Medulla oblongata (tissue), 1 donor: Measurements from ENCODE around the gene MRPL2.

ENCODE experiments used
- DNase-seq: peaks from one replicate; pipeline ENCODE4 v3.0.0-alpha.2; 2015; ENCODE audit errors: extremely low spot score

The MRPL2 gene

GRCh38 chr6:43059168-43060033 lies at the start of gene MRPL2, which contains the start of gene KLC4:
Gene MRPL2, minus strand, starts transcription at chr6:43059434. Its CDS starts 53 bp downstream, at chr6:43059381.
Gene KLC4, plus strand, starts transcription at chr6:43059631. Its CDS starts 1,705 bp downstream, at chr6:43061336.
- peak; percentile 99 for DNase-seq

DNA sequence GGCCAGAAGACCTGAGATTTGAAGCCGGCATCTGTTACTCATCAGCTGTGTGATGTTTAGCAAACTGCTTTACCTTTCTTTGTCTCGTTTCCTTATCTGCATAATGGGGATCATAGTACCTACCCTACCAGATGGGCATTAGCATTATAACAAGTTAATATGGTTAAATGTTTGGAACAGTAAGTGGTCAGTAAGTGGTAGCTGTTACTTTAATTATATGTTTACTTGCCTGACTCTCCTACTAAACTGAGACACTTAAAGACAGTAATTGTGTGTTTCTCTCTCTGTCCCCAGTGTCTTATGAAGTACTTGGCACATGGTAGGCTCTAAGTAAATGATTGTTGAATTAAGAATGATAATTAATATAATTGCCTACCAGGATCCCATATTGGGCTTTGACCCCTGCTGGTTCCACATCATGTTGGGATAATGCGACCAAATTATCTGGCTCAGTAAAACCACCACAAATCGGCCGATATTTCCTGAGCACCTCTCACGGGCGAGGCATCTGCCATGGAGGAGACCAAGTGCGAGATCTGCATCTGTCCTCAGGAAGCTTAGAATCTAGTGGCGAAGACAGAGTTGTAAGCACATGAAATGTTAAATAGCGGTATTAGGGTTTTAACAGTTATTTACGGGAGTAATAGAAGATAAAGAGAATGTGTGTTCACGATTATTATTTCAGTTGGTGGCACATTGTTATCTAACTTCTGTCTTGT lies 48.3 kb upstream of the MRPL2 start:
- no peak for DNase-seq

DNA sequence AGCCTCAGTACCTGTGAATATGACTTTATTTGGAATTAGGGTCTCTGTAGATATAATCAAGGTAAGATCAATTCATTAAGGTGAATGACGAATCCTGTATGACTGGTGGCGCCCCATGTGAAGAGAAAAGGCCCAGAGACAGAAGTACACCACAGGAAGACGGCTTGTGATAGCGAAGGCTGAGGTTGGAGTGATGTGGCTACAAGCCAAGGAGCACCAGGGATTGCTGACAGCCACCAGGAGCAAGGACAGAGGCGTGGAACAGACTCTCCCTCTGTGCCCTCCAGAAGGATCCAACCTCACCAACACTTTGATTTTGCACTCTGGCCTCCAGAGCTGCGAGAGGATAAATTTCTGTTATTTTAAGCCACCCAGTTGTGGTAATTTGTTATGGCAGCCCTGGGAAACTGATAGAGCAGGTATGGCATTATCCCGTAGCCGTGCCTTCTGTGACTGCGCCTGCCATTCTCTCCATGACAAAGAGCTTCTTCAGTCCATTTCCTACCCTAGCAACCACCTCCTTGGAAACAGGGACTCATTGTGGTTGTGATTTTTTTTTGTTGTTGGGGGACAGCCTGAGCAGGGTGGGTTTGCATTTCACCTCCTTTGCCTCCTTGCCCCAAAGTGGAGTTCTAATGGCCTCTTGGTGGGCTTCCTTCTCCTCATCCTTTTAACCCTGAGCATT lies 46.4 kb upstream of the MRPL2 start:
- DNase-seq: no peak

DNA sequence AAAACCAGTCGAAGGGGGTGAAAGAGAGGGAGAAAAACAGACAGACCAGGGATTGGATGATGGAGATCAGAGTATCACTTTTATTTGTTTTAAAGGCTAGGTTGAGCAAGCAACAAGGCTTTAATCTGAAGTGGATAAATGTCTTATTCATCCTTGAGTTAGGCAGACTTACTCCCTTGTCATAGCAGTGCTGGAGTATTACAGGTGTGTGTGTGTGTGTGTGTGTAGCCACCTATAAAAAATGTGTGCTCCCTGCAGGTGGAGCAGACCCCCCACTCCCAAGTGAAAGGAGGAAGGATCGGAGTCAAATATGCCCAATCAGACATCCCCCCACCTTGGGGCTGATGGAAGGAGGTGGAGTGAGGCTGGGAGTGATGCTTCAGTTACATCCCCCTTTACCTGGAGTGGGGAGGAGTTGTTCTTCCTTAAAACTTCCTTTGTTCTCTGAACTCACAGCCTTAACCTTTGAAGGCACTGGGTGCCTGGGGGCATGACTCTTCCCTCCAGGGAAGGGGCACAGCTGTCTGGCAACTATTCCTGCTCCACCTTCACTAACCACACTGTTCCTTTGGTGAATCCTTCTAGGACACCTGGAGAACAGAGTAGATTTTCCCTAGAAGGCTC lies 44.1 kb upstream of the MRPL2 start:
- no peak for DNase-seq

DNA sequence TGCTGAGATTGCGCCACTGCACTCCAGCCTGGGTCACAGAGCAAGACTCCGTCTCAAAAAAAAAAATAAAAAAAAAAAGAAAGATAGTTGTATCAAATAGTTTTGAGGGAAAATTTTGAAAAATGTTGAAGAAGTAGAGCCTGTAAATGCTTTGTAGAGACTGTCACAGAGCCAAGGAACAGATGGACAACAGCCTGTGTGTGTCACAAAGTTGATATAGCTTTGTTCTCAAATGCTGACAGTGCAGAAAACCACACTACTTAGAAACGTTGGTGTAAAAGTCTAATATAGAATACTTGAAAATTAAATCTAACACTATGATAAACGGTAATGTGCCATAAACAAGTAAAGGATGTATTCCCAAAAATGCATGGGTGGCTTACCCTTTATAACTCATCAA lies 42.3 kb upstream of the MRPL2 start:
- DNase-seq: no peak

DNA sequence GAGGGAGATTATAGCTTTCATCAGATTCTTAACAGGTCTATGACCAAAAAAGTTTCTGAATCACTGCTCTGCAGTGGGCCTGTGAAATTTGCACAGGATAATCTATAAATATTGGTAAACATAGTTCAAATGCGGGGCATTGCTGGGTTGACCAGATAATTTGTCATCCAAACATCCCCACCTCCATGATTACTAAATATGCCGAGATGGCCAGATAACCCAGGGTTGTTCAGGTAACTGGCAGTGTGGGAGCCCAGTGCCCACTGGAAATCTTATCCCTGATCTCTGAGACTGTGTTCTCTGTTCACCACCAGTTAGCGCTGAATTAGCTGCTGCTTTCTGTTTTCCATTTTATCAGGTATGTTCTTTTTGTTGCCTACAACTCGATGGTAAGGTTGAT lies 38.3 kb upstream of the MRPL2 start:
- no peak for DNase-seq

DNA sequence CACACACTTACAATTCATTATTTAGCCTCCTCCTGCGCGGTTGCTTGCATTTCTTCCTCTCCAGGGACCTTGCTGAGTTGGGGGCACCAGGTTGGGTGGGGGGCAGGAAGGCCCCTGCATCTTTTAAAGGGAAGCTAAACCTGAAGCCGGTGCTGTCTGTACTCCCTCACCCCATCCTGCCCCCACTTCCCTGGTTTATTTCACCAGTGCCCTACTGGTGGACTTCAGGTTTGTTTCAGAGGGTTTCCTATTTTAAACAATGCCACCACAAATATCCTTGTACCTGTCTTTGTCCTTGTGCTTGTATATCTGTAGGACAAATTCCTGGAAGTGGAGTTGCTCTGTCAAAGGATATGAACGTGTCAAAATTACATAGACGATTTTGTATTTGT lies 37.9 kb upstream of the MRPL2 start:
- no peak for DNase-seq

DNA sequence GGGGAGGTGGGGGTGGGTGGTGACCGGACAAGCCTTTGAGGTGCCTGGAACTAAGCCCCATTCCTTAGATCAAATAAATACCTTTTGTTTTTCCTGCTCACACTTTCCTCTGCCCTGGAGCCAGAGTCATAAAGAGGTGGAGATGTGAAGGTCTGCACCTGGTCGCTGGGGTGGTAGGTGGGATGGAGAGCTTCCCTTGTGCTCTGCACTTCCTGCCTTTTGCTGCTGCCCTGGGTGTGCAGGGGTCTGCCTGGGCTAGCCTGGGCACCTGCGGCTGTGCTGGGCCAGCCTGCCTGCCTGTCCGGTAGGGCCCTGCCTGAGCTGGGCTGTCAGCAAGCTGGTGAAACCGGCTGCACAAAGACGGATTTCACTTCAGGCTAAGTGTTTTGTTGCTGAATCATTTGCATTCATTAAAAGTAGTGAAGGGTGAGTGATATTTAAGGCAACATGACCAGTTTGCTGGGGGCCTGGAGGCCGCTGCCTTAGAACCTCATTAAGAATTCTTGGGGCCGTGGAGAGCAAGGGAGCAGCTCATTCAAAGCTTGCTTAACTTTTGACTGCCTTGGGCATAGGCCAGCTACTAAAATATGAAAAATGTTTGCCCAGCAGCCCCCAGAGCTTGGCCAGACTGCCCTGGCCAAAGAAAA lies 37.3 kb upstream of the MRPL2 start:
- DNase-seq: peak; percentile 49

GRCh38 chr6:43095939-43096338 lies 36.7 kb upstream of the MRPL2 start:
- no peak for DNase-seq

DNA sequence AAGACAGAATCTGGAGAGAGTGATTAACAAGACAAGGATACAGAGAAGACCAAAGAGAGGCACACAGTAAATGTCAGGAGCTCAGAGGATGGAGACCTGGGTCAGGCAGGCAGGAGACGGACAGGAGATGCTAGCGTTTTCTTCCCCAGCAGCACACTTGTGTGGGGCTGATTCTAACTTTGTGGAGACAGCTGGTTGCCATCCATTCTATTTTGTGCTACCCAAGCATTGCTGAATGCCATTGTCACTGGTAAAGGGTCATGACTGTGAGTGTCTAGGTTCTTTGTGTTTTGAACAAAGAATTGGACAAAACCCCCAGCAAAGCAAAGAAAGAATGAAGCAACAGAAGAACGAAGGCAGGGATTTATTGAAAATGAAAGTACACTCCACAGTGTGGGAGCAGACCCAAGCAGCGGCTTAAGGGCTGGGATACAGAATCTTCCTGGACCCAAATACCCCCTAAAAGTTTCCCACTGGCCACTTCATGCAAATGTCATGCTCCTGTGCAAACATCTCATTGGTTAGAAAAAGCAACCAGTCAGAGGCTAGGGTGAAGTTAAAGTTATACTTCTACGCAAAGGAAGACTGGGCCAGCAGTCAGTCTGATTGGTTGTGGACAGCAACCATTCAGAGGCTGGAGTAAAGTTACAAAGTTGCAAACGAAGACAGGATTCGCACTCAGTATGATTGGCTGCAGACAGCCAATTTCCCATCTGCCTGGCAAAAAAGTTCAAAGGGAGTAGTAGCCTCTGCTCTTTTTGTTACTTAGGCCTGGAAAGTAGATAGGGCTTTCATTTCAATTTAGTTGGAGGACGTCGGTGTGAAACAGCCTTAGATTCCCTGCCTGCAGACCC lies 34.4 kb upstream of the MRPL2 start:
- peak; percentile 59 for DNase-seq

DNA sequence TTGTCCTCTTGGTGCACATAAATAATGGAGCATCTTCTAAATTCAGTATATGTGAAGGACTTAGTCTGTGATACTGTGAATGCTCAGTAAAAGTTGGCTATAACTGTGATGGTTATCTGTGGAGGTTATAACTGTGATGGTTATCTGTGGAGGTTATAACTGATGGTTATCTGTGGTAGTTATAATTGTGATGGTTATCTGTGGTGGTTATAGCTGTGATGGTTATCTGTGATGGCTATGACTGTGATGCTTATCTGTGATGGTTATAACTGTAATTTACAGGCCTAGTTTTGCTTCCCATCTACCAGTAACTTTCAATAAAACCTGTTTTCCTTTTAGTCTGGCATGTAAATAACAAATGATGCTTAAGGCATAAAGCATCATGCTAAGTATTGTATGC lies 33.4 kb upstream of the MRPL2 start:
- DNase-seq: no peak

DNA sequence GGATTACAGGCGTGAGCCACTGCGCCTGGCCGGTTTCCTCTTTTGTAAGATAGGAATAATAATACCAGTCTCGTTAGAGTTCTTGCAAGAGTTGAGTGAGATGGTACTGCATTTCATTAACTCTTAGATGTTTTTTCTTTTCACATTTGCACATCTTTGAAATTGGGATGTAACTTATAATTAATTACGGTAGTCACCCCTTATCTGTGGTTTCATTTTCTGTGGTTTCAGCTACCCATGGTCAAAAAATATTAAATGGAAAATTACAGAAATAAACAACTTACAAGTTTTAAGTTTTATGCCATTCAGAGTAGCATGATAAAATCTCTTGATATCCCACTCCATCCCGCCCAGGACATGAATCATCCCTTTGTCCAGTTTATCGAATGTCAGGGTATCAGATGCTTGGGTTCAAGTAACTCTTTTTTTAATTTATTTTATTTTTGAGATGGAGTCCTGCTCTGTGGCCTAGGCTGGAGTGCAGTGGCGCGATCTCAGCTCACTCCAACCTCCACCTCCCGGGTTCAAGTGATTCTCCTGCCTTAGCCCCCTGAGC lies 32.3 kb upstream of the MRPL2 start:
- DNase-seq: no peak

- no peak for DNase-seq
These were observed 31.8 kb upstream of the MRPL2 start for GRCh38 chr6:43091020-43091419.

- DNase-seq: no peak
These were observed 31.3 kb upstream of the MRPL2 start for GRCh38 chr6:43090559-43090956.

DNA sequence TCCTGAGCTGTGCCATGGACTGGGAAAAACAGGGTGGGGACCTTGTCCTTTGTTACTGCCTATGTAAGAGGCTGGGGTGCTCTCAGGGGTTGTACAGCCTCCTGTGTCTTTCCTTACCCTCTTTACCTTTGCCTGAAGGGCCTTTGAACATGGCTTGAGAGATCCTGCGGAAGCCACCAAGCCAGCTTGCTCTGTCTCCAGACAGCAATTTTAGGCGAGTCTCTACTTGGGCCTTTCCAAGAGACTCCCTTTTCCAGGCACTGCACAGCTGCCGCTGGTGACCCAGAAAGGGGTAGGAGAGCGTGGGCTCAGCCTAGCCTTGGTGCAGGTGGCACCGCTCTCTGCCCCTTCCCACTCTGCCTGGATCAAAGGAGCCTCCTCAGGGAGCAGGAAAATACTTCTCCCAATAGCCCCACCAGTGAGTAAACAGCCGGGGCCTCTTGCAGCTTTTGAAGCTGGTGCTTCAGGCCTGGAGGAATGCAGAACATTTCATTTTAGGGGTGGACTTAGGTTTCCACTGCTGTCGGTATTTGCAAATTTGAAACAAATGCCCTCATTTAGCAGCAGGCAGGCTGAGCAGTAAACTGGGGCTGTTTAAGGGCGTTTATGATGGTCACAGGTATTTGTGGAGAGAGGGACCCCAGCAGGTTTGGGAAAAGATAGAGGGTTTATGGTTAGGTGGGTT lies 30.8 kb upstream of the MRPL2 start:
- no peak for DNase-seq

- no peak for DNase-seq
These were observed 30.2 kb upstream of the MRPL2 start for GRCh38 chr6:43089467-43089866.

DNA sequence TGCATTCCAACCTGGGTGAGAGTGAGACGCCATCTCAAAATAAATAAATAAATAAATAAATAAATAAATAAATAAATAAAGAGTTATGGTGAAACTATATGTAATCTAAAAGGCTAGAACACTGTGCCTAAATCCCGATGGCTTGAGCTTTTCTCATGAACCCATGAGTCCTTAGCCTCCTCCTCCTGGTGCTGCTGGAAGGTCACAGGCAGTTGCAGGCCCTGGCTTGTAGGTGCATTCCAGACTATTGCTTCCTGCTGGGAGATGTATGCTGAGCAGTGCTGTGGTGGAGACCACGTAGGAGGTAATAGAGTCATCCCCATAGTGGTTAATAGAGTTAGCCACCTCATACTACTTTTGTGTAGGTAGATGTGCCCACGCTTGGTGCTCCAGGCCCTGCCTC lies 29.4 kb upstream of the MRPL2 start:
- DNase-seq: no peak

GRCh38 chr6:43086022-43086658 lies 26.9 kb upstream of the MRPL2 start:
- no peak for DNase-seq
